CD14-positive monocyte (primary cell): ENCODE measurements around the gene ULK3. TPM values are rescaled to one million over a fixed set of nuclear protein-coding genes. Genes with fewer than 3 reads are reported as not detected.

ENCODE experiments used
- DNase-seq, 3 donors: peaks; one replicate each; pipeline ENCODE4 v3.0.0-alpha.2; 2011 to 2022
- H2AFZ ChIP-seq: 2 replicates; pipeline ENCODE4 v1.6.0; 2012; ENCODE audit warnings: mild to moderate bottlenecking, low read depth, low read length, inconsistent platforms; ENCODE audit not compliant: insufficient read depth, poor library complexity, severe bottlenecking
- H3K27ac ChIP-seq, 2 donors: 1 replicate in 1 of 2; 2 replicates in 1 of 2; pipeline ENCODE4 v1.5.1; 2012 to 2013; ENCODE audit warnings: low read length in 2 of 2, control low read depth in 1 of 2, inconsistent platforms in 1 of 2, low read depth in 1 of 2, mild to moderate bottlenecking in 1 of 2
- H3K27me3 ChIP-seq, 2 donors: one replicate each; pipeline versions ENCODE4 v1.6.0 to v1.6.1; 2011 to 2013; ENCODE audit warnings: low read length in 2 of 2; ENCODE audit not compliant: control insufficient read depth in 2 of 2, insufficient read depth in 2 of 2
- H3K36me3 ChIP-seq, 2 donors: replicated peaks in 1 of 2; 1 replicate in 1 of 2; 2 replicates in 1 of 2; pipeline versions ENCODE4 v1.5.1 to v1.6.1; 2012 to 2013; ENCODE audit warnings: low read length in 2 of 2, control low read depth in 1 of 2, inconsistent platforms in 1 of 2, mild to moderate bottlenecking in 1 of 2; ENCODE audit not compliant: insufficient read depth in 2 of 2, control insufficient read depth in 1 of 2
- H3K4me1 ChIP-seq, 2 donors: 1 replicate in 1 of 2; 2 replicates in 1 of 2; pipeline versions ENCODE4 v1.5.1 to v1.6.1; 2012 to 2013; ENCODE audit warnings: low read length in 2 of 2, control low read depth in 1 of 2, inconsistent platforms in 1 of 2, mild to moderate bottlenecking in 1 of 2, moderate library complexity in 1 of 2; ENCODE audit not compliant: insufficient read depth in 2 of 2, control insufficient read depth in 1 of 2
- H3K4me2 ChIP-seq: replicated peaks from 2 replicates; pipeline ENCODE3; 2012; ENCODE audit warnings: low read length, moderate library complexity, mild to moderate bottlenecking; ENCODE audit not compliant: poor library complexity, severe bottlenecking; ENCODE audit errors: extremely low read depth
- H3K4me3 ChIP-seq, 3 experiments: fragments of 200-600 bp in 1 of 3; sonication (generic) in 1 of 3; replicated peaks in 1 of 3; 1 replicate in 2 of 3; 2 replicates in 1 of 3; pipeline ENCODE4 v1.5.1; 2011 to 2013; ENCODE audit warnings: low read length in 3 of 3, mild to moderate bottlenecking in 3 of 3, control low read depth in 2 of 3, low read depth in 2 of 3, inconsistent platforms in 1 of 3, moderate library complexity in 1 of 3
- H3K79me2 ChIP-seq: 2 replicates; pipeline ENCODE4 v1.6.0; 2012; ENCODE audit warnings: mild to moderate bottlenecking, control low read depth, inconsistent platforms, low read length, moderate library complexity; ENCODE audit not compliant: insufficient read depth
- H3K9ac ChIP-seq: 2 replicates; pipeline ENCODE4 v1.6.0; 2017; ENCODE audit warnings: low read length, mild to moderate bottlenecking; ENCODE audit not compliant: insufficient read depth, poor library complexity, severe bottlenecking
- H3K9me3 ChIP-seq, 2 donors: replicated peaks in 1 of 2; 1 replicate in 1 of 2; 2 replicates in 1 of 2; pipeline versions ENCODE4 v1.5.1 to v1.6.1; 2012 to 2013; ENCODE audit warnings: low read length in 2 of 2, control low read depth in 1 of 2; ENCODE audit not compliant: control insufficient read depth in 1 of 2, insufficient read depth in 1 of 2
- H4K20me1 ChIP-seq: 2 replicates; pipeline ENCODE4 v1.6.0; 2012; ENCODE audit warnings: mild to moderate bottlenecking, low read length, control low read depth, moderate library complexity; ENCODE audit not compliant: insufficient read depth
- H3K27ac Mint-ChIP-seq, 7 donors: one replicate each; pipeline ENCODE4 v1.8.0; 2020; ENCODE audit warnings: mild to moderate bottlenecking in 7 of 7, mixed read lengths in 7 of 7, moderate library complexity in 6 of 7, inconsistent platforms in 2 of 7
- H3K27me3 Mint-ChIP-seq, 3 donors: one replicate each; pipeline ENCODE4 v1.8.0; 2021 to 2022; ENCODE audit warnings: low read depth in 3 of 3, mild to moderate bottlenecking in 3 of 3, mixed read lengths in 3 of 3, moderate library complexity in 3 of 3, inconsistent platforms in 1 of 3
- H3K36me3 Mint-ChIP-seq, 2 donors: one replicate each; pipeline ENCODE4 v1.8.0; 2020; ENCODE audit warnings: mixed read lengths in 2 of 2, inconsistent platforms in 1 of 2, mild to moderate bottlenecking in 1 of 2
- H3K4me1 Mint-ChIP-seq: one replicate; pipeline ENCODE4 v1.8.0; 2020; ENCODE audit warnings: mild to moderate bottlenecking, mixed read lengths
- H3K4me3 Mint-ChIP-seq, 2 donors: one replicate each; pipeline ENCODE4 v1.8.0; 2020; ENCODE audit warnings: mild to moderate bottlenecking in 2 of 2, mixed read lengths in 2 of 2, moderate library complexity in 1 of 2
- H3K9me3 Mint-ChIP-seq, 7 donors: one replicate each; pipeline ENCODE4 v1.8.0; 2020 to 2022; ENCODE audit warnings: mixed read lengths in 7 of 7, mild to moderate bottlenecking in 6 of 7, moderate library complexity in 6 of 7, inconsistent platforms in 2 of 7
- WGBS: methylation state at CpG from one replicate; pipeline ENCODE4 v1.1.5; 2013; ENCODE audit warnings: missing lambda C conversion rate; ENCODE audit not compliant: insufficient coverage; 5-methylcytosine and 5-hydroxymethylcytosine counted together
- intact Hi-C, 2 donors: fragments of 100-400 bp; cut with micrococcal nuclease; formaldehyde crosslinking; loops; one replicate each; pipeline versions ENCODE4 v1.15.0 to v1.15.1; 2023
- polyA plus RNA-seq, 3 donors: library from polyadenylated mRNA; depleted of rRNA in 1 of 3; unstranded in 2 of 3; stranded (reverse) in 1 of 3; fragments of 300-500 nt in 2 of 3; fragments of >200 nt in 1 of 3; fragmentation: Illumina TruSeq in 2 of 3; gene quantifications; 1 replicate in 2 of 3; 2 replicates in 1 of 3; pipeline ENCODE4 v1.2.3, GENCODE V29; 2012 to 2021
- TF ChIP-seq, protein P1 (sequence below): fragments of 200-600 bp; IDR thresholded peaks from one replicate; pipeline ENCODE4 v1.8.0; 2022; ENCODE audit warnings: antibody characterized with exemption, mild to moderate bottlenecking

Gene ULK3
- polyA plus RNA-seq, 3 donors, result 9.4 to 58.7 (median 16.0) TPM

DNA sequence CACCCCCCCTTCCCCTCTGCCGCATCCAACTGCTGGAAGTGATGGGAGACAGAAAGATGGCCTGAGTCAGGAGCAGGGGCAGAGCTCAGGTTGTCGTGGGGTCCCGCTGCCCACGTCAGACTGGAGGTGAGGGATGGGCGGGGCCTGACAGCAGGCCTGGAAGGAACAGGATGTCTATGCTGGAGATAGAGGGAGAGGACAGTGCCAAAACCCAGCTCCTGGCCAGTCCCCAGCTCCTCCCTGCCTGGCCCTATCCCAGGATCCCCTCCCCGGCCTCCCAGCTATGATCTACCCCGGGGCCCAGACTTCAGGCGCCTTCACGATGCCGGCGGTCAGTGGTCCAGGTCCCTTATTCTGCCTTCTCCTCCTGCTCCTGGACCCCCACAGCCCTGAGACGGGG, 30.4 kb downstream of the ULK3 start, which contains the start of gene LMAN1L:
Gene LMAN1L (plus strand): TSS at position 303 of the 400 bp plus-strand sequence. CDS start 20 bp downstream, at position 323.
- 92% methylated on average over 7 of the region's 12 CpGs for WGBS
- Histone ChIP-seq H4K20me1 (no peaks in the 10 kb centered on the region), H3K79me2 (no peaks in the 10 kb centered on the region), H3K9ac (no peak within 1 kb of the TSS), H3K27ac (no peak within 1 kb of the TSS), H3K27me3 (no peaks in the 10 kb centered on the region), H3K4me3 (no peak within 1 kb of the TSS), H3K36me3 (no peaks in the 10 kb centered on the region), H2AFZ (no peak within 1 kb of the TSS), H3K9me3 (no peaks in the 10 kb centered on the region), H3K4me2 (no peak within 1 kb of the TSS), H3K4me1 (no peaks in the 10 kb centered on the region)
- Mint-ChIP-seq H3K36me3 (no peaks in the 10 kb centered on the region), H3K27me3 (peaks cover 2 to 13% (median 4%) of the 10 kb centered on the region in 3 donors), H3K4me3 (no peak within 1 kb of the TSS), H3K9me3 (peaks cover 0 to 3% (median 0%) of the 10 kb centered on the region in 7 donors), H3K4me1 (peaks cover 9% of the 10 kb centered on the region), H3K27ac (no peak within 1 kb of the TSS)
- intact Hi-C loops, result no loop called here
- TF ChIP-seq, protein P1, sequence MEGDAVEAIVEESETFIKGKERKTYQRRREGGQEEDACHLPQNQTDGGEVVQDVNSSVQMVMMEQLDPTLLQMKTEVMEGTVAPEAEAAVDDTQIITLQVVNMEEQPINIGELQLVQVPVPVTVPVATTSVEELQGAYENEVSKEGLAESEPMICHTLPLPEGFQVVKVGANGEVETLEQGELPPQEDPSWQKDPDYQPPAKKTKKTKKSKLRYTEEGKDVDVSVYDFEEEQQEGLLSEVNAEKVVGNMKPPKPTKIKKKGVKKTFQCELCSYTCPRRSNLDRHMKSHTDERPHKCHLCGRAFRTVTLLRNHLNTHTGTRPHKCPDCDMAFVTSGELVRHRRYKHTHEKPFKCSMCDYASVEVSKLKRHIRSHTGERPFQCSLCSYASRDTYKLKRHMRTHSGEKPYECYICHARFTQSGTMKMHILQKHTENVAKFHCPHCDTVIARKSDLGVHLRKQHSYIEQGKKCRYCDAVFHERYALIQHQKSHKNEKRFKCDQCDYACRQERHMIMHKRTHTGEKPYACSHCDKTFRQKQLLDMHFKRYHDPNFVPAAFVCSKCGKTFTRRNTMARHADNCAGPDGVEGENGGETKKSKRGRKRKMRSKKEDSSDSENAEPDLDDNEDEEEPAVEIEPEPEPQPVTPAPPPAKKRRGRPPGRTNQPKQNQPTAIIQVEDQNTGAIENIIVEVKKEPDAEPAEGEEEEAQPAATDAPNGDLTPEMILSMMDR, result no peak
- no peak for DNase-seq

DNA sequence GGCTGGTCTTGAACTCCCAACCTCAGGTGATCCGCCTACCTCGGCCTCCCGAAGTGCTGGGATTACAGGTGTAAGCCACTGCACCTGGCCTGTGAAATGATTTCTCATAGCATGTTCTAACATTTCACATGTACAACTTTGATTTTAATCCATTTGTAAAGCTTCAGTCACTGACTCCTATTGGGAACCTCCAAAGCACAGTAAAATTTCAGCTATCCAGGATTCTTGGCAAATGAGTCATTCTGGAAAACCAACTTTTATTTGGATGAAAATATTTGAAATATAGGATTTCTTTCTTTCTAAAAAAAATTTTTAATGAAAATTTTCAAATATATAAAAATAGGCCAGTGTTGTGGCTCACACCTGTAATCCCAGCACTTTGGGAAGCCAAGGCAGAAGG, 33.0 kb downstream of the ULK3 start:
- WGBS, result 80% methylated on average over 1 of the region's 3 CpGs
- Mint-ChIP-seq H3K36me3 (no peaks in the 10 kb centered on the region), H3K4me1 (peaks cover 3% of the 10 kb centered on the region), H3K9me3 (no peaks in the 10 kb centered on the region), H3K4me3 (no peak overlapping the region), H3K27ac (no peak overlapping the region), H3K27me3 (peaks cover 2 to 10% (median 4%) of the 10 kb centered on the region in 3 donors)
- H3K9me3 ChIP-seq, result no peaks in the 10 kb centered on the region
- no peaks in the 10 kb centered on the region for H3K36me3 ChIP-seq
- H3K4me1 ChIP-seq, result no peaks in the 10 kb centered on the region
- no peaks in the 10 kb centered on the region for H3K79me2 ChIP-seq
- no peak for DNase-seq
- peaks cover 4% of the 10 kb centered on the region for H4K20me1 ChIP-seq
- H3K9ac ChIP-seq, result no peak overlapping the region
- no peaks in the 10 kb centered on the region for H3K27me3 ChIP-seq
- TF ChIP-seq, protein P1, result no peak
- H3K4me2 ChIP-seq, result no peak overlapping the region
- H3K4me3 ChIP-seq, result no peak overlapping the region
- intact Hi-C loops, result loop anchor here (10.0 kb wide), 1 partner anchor 175 kb away; no protein-coding TSS in a partner anchor
- H3K27ac ChIP-seq, result no peak overlapping the region
- H2AFZ ChIP-seq, result no peak overlapping the region
